CD4-positive, alpha-beta T cell treated with Interleukin-6 at 100 ng/mL for 8 hours (primary cell): ENCODE measurements around the gene CTDSP1.

ENCODE experiments used
- DNase-seq: peaks from one replicate; pipeline ENCODE4 v3.0.0-alpha.2; 2020; ENCODE audit warnings: mixed read lengths, low spot score

The CTDSP1 gene

DNA sequence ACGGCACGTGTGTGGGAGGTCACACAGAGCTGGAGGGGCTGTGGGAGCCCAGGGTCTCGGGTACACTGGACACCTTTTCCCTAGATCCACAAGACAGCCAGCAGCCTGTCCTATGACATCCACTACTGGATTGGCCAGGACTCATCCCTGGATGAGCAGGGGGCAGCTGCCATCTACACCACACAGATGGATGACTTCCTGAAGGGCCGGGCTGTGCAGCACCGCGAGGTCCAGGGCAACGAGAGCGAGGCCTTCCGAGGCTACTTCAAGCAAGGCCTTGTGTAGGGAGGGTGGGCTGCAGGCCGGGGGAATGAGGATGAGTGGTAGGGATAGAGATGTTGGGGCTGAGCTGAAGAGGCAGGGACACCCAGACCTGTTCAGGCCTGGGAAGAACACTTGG lies 25.9 kb downstream of the CTDSP1 start:
- DNase-seq: no peak

GRCh38 chr2:218427741-218428140 lies 28.1 kb downstream of the CTDSP1 start:
- DNase-seq: no peak

GRCh38 chr2:218428846-218429558 lies 29.3 kb downstream of the CTDSP1 start:
- DNase-seq: no peak

DNA sequence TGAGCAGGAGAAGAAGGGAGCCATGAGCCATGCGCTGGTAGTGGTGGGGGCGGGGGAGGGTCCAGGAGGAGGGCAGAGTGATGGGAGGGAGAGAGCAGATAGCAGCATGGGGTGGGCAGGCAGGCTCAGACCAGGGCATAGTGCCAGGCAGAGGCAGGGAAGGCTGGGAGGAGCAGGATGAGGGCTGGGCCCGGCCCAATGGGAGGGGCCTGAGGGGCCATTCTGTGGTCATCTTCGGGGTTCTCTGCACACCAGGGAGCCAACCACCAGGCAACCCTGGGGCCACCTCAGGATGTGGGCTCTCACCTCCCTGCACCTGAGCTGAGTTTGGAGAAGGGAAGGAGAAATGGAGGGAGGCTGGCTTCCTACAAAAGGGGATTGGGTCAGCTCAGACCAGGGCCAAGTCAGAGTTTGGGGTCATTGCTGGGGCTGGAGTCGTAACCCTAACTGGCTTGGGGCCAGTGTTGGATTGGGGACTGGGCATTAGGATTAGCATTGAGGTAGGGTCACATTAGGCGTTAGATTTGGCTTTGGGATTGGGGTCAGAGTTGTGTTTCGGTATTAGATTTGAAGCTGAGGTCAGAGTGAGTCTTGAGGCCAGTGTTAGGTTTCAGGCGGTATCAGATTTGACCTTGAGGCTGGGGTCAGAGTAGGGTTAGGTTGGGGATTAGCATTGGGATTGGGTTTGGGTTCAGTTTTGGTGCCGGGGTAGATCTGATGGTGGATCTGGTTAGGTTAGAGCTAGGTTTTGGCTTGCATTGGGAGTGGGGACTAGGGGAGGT lies 30.4 kb downstream of the CTDSP1 start:
- no peak for DNase-seq

- DNase-seq: no peak
Observed at GRCh38 chr2:218430721-218431120, 31.1 kb downstream of the CTDSP1 start.

DNA sequence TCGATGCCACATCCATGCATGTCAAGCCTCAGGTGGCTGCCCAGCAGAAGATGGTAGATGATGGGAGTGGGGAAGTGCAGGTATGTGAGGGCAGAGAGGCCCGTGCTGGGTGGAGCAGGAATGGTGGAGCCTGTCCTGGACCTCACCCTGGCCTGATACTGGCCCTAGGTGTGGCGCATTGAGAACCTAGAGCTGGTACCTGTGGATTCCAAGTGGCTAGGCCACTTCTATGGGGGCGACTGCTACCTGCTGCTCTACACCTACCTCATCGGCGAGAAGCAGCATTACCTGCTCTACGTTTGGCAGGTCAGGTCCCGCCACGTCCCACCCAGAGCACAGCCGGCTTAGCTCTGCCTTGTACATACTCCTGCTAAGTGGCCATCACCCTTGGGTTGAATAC lies 32.2 kb downstream of the CTDSP1 start:
- DNase-seq: no peak

DNA sequence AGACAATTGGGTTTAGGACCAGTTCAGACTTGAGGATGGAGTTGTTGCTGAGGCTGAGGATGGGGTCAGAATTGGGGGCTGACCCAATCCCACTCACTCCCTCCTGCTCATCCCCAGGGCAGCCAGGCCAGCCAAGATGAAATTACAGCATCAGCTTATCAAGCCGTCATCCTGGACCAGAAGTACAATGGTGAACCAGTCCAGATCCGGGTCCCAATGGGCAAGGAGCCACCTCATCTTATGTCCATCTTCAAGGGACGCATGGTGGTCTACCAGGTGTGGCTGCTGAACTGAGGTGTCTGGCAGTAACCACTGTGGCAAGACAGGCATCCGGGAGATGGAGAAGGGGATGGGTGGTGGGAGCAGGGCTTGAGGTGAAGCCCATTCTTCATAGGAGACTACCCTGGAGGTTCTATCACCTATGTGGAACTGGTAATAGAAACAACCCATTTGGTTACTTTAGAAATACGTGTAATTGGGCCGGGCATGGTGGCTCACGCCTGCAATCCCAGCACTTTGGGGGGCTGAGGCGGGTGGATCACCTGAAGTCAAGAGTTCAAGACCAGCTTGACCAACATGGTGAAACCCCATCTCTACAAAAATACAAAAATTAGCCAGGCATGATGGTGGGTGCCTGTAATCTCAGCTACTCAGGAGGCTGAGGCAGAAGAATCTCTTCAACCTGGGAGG lies 33.2 kb downstream of the CTDSP1 start:
- no peak for DNase-seq

DNA sequence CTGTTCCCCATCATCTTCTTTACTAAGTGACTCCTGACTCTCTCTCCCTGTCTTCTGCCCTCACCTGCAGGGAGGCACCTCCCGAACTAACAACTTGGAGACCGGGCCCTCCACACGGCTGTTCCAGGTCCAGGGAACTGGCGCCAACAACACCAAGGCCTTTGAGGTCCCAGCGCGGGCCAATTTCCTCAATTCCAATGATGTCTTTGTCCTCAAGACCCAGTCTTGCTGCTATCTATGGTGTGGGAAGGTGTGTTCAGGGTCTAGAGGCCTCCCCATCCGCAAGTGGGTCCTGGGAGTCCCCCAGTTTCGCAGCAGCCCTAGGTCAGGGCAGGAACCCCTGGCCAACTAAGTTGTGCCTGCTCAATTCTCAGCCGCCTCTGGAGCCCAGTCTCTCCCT lies 34.8 kb downstream of the CTDSP1 start:
- DNase-seq: no peak

DNA sequence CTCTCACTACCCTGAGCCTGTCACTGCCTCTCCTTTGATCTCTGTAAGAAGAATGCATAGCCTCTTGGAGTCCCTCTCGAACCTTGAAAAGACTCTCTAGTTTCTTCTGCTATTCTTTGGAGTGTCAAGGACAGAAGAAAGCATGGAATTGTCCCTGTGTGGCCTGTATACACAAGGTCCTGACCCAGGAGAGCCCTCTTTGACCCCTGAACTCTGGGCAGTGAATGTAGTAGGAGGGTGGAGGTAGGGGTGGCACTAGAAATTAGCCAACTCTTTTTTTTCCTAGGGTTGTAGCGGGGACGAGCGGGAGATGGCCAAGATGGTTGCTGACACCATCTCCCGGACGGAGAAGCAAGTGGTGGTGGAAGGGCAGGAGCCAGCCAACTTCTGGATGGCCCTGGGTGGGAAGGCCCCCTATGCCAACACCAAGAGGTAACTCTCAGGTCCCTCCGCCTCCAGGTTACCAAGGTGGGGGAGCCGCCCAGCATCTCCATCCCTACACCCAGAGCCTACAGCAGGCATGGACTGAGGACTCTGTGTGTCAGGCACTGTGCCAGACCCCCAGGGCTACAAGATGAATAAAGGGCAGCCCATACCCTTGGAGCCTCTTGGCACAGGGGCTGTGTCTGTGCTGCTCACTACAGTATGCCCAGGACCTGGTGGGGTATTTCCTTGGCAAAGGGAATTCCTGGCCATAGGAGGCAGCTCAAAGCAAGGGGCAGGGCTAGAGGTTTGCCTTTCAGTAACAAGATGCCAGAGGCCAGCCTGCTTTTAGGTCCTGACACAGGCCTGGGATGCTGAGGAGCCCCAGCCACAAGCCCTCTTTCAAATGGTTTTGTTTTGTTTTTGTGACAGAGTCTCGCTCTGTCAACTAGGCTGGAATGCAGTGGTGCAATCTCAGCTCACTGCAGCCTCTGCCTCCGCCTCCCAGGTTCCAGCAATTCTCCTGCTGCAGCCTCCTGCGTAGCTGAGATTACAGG lies 35.6 kb downstream of the CTDSP1 start:
- DNase-seq: no peak

DNA sequence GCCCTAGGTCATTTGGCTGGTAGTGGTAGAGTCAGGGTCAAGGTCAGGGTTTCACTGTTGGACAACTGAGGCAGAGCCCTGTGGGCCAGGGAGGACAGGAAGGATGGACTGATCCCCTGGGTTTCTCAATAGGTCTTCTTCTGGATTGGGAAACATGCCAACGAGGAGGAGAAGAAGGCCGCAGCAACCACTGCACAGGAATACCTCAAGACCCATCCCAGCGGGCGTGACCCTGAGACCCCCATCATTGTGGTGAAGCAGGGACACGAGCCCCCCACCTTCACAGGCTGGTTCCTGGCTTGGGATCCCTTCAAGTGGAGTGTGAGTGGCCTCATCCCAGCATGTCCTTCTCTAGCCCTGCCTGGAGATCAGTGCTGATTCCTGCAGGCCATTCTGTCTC lies 37.3 kb downstream of the CTDSP1 start:
- no peak for DNase-seq

DNA sequence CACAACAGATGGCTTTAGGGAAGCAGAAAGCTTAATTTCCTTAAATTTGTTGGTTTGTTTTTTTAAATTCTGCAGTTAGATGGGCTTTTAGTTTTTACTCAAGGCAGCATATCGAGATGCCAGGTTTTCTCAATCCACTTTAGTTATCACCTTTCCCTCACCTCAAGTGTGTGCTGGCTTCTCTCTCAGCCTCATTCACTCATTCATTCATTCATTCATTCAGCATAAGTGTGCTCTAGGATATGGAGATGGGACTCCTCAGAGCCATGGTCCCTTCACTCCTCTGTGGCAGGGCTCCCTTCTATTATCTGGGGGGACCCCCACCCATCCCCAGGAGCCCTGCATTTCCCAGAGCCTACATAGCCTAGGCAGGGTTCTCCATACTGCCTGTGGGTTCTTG lies 38.3 kb downstream of the CTDSP1 start:
- no peak for DNase-seq

GRCh38 chr2:218438596-218438995 lies 38.9 kb downstream of the CTDSP1 start:
- DNase-seq: no peak

DNA sequence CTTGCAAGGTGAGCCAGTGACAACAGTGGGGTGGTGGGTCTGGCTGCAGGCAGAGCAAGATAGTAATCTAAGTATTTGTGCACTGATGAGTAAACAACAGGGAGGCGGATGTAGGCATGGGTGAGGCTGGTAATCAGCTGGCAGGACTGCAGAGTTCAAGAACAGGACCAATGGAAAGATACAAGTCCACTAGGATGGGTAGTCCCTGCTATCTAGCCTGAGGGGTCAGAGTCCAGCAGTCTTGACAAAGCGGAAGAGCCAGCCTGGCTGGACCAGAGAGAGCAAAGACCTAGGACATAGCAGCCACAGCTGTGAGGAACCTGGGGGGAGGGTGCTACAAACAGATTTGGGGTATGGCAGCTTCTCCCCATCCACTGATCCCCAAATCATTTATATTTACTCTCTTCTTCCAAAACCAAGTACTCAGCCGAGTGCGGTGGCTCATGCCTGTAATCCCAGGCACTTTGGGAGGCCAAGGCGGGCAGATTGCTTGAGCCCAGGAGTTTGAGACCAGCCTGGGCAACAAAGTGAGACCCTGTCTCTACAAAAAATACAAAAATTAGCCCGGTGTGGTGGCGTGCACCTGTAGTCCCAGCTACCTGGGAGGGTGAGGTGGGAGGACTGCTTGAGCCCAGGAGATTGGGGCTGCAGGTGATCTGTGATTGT lies 45.2 kb downstream of the CTDSP1 start:
- no peak for DNase-seq

GRCh38 chr2:218445602-218446001 lies 45.9 kb downstream of the CTDSP1 start:
- no peak for DNase-seq

DNA sequence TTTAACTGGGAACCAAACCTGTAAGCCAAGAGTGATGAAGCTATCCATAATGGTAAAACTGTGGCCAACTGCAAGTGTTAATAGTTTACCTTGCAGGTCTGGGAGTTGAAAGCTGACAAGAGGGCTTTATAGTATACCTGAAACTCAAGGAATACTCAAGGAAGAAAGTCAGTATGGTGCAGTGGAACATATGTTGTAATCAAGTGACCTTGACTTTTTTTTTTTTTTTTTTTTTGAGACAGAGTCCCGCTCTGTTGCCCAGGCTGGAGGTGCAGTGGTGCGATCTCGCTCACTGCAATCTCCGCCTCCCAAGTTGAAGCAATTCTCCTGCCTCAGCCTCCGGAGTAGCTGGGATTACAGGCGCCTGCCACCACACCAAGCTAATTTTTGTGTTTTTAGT lies 46.9 kb downstream of the CTDSP1 start:
- DNase-seq: no peak

DNA sequence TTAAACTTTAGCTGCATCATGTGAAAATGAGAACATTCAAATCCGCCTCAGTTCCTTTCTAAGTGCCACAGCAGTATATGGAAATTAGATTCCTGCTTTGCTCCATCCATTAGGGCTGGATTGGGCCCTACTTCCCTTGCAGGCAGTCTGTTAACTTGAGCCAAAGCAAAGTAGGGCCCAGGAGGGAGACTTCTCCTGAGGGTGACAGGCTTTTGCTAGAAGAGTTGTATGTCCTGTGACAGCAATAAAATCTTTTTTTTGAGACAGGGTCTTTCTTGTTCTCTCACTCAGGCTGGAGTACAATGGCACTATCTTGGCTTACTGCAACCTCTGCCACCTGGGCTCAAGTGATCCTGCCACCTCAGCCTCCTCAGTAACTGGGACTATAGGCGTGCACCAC lies 47.4 kb downstream of the CTDSP1 start:
- DNase-seq: no peak

GRCh38 chr2:218448934-218449333 lies 49.3 kb downstream of the CTDSP1 start:
- DNase-seq: no peak

DNA sequence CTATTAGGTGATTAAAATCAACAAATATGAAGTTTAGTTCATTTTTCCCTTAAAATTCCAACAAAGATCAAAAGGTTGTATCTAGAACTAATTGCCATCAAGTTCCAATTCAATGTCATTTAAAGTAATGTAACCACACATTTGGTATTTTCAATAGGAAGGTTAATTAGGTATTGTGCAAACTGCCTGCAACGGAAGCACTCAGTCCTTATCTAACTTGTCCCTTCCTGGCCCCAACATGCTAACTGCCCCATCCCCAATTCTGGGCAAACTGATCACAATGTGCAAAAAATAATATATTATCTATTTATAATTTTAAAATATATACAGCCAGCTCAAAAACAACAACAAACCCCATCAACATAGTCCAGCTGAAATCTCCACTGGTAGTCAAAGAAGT lies 52.4 kb downstream of the CTDSP1 start:
- DNase-seq: no peak
